Skeletal muscle tissue (tissue), 4 donors: Measurements from ENCODE around the gene FRMD1. TPM values are rescaled to one million over a fixed set of nuclear protein-coding genes. Genes with fewer than 3 reads are reported as not detected.

Experiments used
- H3K27ac ChIP-seq: one replicate; pipeline ENCODE4 v1.7.0; 2013; ENCODE audit warnings: mild to moderate bottlenecking, low read depth, low read length, inconsistent platforms
- H3K27me3 ChIP-seq, 3 donors: one replicate each; pipeline ENCODE4 v1.7.0; 2013; ENCODE audit warnings: low read length in 3 of 3; ENCODE audit not compliant: control insufficient read depth in 3 of 3, insufficient read depth in 3 of 3
- H3K36me3 ChIP-seq, 3 donors: one replicate each; pipeline ENCODE4 v1.7.0; 2013; ENCODE audit warnings: low read length in 3 of 3; ENCODE audit not compliant: control insufficient read depth in 3 of 3, insufficient read depth in 3 of 3
- H3K4me1 ChIP-seq, 3 donors: one replicate each; pipeline ENCODE4 v1.7.0; 2013; ENCODE audit warnings: low read length in 3 of 3, mild to moderate bottlenecking in 3 of 3; ENCODE audit not compliant: control insufficient read depth in 3 of 3, insufficient read depth in 3 of 3
- H3K4me3 ChIP-seq, 3 donors: one replicate each; pipeline ENCODE4 v1.7.0; 2013; ENCODE audit warnings: low read length in 3 of 3
- H3K9ac ChIP-seq, 3 donors: one replicate each; pipeline ENCODE4 v1.7.0; 2013; ENCODE audit warnings: low read length in 3 of 3, mild to moderate bottlenecking in 3 of 3, moderate library complexity in 2 of 3, low read depth in 1 of 3
- H3K9me3 ChIP-seq, 3 donors: one replicate each; pipeline ENCODE4 v1.7.0; 2013; ENCODE audit warnings: low read length in 3 of 3; ENCODE audit not compliant: control insufficient read depth in 3 of 3
- total RNA-seq: library from RNA; depleted of rRNA; stranded (reverse); fragments of >200 nt; gene quantifications from one replicate; pipeline ENCODE4 v1.2.3, GENCODE V29; 2014
- donor health status: Osteomylitis.

FRMD1 gene
- total RNA-seq, 1 donor from 2014 or later = not detected

DNA sequence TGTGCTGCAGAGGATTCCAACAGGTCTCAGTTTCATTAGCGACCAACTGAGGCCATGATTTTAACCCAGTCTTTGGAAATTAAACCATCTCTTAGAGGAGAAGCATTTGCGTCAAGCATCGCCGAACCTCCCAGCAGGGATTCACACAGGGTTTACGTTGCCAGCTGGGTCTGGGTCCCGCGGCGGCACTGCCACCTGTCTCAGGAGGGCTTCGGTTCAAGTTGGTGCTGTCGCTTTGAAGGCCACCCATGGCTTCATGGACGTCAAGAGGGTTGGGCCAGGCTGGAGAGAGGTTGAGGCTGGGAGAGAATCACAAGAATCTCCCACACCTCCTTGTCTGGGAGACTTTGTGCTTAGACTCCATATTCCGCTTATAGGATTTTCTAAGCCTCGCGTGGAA, 43.0 kb upstream of the FRMD1 start:
- no peak overlapping the region for H3K9ac ChIP-seq
- no peak overlapping the region for H3K4me3 ChIP-seq
- H3K36me3 ChIP-seq = no peaks in the 10 kb centered on the region
- no peaks in the 10 kb centered on the region for H3K9me3 ChIP-seq
- H3K27ac ChIP-seq = no peak overlapping the region
- H3K27me3 ChIP-seq = no peaks in the 10 kb centered on the region
- H3K4me1 ChIP-seq = peaks cover 0 to 2% (median under 1%) of the 10 kb centered on the region in 3 donors

DNA sequence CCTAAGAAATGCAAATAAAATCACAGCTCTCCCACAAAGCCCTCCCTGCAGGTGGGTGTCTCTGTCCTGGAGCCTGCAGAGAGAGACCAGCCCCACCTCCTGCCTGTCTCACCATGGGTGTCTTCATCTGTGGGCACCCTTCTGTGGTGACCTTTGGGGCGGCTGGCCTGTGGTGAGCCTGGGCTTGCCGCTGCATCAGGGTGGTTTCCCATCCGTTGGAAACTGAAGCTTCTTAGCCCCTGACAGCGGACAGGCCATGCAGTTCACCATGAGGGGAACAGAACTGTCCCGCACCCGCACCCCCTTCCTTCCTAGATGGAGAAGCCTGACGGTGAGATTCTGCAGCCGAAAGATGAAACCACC, 42.3 kb upstream of the FRMD1 start:
- H3K9ac ChIP-seq = no peak overlapping the region
- no peak overlapping the region for H3K27ac ChIP-seq
- no peaks in the 10 kb centered on the region for H3K4me1 ChIP-seq
- no peaks in the 10 kb centered on the region for H3K36me3 ChIP-seq
- H3K27me3 ChIP-seq = no peaks in the 10 kb centered on the region
- no peak overlapping the region for H3K4me3 ChIP-seq
- H3K9me3 ChIP-seq = no peaks in the 10 kb centered on the region

DNA sequence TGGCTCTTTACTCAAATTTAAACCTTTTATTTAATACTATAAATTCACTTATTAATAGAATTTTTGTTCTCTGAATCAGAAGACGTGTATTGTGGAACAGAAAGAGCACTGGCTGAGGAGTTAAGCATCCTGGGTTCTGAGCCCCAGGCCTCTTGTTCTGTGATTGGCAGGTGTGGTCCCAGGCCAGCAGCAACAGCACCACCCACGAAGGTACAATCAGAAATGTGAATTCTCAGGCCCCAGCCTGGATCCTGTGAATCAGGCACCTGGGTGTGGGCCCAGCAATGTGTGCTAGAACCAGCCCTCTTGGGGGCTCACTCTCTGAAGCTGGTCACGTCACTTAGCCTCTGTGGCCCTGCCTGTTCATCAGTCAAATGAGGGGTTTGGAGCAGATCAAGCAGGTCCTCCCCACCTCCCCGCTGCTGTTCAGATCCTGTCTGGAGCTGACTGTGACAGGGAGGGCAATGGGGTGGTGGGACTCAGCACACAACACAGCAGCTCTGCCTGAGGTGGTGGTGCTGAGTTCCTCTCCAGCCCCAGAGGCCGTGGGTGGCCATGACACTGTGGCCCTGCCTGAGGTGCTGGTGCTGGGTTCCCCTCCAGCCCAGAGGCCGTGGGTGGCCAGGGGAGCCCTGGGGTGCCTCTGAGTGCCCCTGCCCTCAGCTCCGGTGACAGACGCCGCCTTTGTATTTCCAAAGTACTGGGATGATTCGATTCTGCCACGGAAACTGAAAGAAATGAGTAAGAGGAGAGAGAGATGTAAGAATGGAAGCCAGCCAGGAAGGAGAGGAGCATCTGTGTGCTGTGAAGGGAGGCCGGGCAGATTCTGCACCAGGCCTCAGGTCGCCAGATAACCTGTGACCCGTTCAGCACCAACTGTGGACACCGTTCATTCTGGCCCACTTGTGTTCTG, 41.6 kb upstream of the FRMD1 start:
- Histone ChIP-seq H3K4me3 (no peak overlapping the region), H3K4me1 (no peaks in the 10 kb centered on the region)

DNA sequence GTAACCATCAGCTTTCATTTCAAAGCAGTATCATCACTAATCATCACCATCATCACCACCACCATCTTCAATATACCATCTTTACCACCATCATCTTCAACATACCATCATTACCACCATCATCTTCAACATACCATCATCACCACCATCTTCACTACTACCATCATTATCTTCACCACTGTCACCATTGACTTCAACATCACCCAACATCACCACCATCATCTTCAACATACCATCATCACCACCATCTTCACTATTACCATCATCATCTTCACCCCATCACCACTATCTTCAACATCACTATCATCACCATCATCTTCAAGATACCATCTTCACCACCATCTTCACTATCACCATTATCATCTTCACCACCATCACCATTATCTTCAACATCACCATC, 40.5 kb upstream of the FRMD1 start:
- Histone ChIP-seq H3K27ac (no peak overlapping the region), H3K4me3 (no peak overlapping the region), H3K27me3 (no peaks in the 10 kb centered on the region), H3K4me1 (no peaks in the 10 kb centered on the region), H3K36me3 (no peaks in the 10 kb centered on the region), H3K9ac (no peak overlapping the region), H3K9me3 (no peaks in the 10 kb centered on the region)

More for the DNA sequence above, 41.6 kb upstream of the FRMD1 start:
- no peaks in the 10 kb centered on the region for H3K27me3 ChIP-seq
- H3K27ac ChIP-seq = no peak overlapping the region
- H3K36me3 ChIP-seq = no peaks in the 10 kb centered on the region
- H3K9ac ChIP-seq = no peak overlapping the region
- H3K9me3 ChIP-seq = no peaks in the 10 kb centered on the region

DNA sequence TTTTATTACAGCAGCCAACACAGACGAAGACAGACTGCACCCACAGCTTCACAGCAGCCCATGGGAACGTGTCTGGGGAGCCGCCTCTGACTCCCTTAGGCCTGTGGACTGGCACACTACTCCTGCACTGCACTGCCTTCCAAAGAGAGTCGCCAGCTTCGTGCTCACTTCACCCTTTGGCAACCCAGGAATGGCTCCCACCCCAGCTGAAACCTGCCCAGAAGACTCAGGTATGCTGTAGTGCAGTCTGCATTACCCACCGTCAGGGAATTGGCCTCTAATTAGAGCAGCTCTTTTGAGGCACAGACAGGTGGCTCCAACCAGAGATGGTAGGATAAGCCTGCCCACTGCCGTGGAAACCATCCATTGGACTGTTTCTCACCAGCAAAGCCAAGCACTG, 39.9 kb upstream of the FRMD1 start:
- Histone ChIP-seq H3K4me3 (no peak overlapping the region), H3K27me3 (no peaks in the 10 kb centered on the region), H3K9me3 (no peaks in the 10 kb centered on the region), H3K4me1 (no peaks in the 10 kb centered on the region), H3K27ac (no peak overlapping the region), H3K36me3 (no peaks in the 10 kb centered on the region), H3K9ac (no peak overlapping the region)

DNA sequence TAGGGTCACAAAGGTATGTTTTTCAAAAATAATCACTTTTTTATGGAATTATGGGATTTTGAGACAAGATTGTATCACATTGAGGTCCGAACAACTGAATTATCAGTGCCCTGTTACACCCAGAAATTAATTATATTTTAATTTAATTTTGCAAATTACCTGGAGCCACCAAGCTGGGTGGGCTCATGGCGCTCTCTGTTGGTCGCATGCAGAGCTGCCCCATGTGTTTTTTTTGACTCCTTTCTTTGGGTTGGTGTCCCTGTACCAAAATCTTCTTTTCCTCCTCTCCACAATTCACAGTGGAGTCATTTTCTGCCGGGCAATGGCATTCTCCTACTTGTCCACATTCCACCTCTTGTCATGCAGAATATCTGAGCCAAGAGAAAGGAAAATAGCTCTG, 38.9 kb upstream of the FRMD1 start:
- H3K4me1 ChIP-seq = no peaks in the 10 kb centered on the region
- H3K36me3 ChIP-seq = no peaks in the 10 kb centered on the region
- H3K9ac ChIP-seq = no peak overlapping the region
- H3K27me3 ChIP-seq = no peaks in the 10 kb centered on the region
- no peak overlapping the region for H3K27ac ChIP-seq
- no peaks in the 10 kb centered on the region for H3K9me3 ChIP-seq
- no peak overlapping the region for H3K4me3 ChIP-seq

DNA sequence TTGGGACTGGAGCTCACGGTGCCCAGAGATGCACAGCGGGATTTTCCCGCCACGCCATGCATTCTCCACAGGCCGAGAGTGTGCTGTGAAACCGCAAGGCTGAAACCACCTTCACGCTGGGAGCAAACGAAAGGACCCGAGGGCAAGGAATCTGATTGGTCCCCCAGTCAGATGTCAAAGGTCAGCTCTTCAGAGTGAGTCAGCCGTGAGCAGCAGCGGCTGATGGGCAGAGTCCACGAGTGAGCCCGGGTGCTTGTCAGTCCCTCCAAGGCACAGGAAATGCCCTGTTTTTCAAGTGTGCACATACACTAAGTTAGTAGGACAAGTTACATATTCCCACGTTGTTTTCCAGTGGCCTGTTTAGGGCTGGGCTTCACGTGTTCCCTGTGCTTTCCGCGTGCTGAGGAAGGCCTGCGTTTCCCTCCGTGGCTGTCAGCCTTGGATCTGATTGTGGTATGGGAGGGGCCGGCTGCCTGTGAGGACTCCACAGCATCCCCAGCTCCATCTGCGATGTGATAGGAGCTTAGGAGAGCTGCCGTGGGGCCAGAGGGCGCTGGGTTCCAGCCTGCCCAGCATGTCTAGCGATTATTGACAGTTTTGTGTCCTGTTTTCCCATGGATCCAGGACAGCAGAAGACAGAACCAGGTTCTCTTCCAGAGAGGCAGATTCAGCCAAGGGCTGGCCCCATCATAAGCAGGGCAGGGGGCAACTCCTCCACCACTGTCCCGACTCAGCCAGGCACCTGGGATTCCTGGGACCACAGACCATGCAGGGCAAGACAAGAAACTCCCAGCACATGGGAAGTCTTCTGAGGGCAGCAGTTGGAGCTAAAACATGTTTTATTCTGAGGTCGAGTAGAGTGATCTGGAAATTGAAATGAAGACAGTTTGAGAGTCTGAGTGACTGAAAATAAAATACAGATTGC, 38.2 kb upstream of the FRMD1 start:
- Histone ChIP-seq H3K9me3 (no peaks in the 10 kb centered on the region), H3K27me3 (no peaks in the 10 kb centered on the region), H3K36me3 (no peaks in the 10 kb centered on the region), H3K27ac (no peak overlapping the region), H3K4me3 (no peak overlapping the region), H3K4me1 (no peaks in the 10 kb centered on the region), H3K9ac (no peak overlapping the region)

DNA sequence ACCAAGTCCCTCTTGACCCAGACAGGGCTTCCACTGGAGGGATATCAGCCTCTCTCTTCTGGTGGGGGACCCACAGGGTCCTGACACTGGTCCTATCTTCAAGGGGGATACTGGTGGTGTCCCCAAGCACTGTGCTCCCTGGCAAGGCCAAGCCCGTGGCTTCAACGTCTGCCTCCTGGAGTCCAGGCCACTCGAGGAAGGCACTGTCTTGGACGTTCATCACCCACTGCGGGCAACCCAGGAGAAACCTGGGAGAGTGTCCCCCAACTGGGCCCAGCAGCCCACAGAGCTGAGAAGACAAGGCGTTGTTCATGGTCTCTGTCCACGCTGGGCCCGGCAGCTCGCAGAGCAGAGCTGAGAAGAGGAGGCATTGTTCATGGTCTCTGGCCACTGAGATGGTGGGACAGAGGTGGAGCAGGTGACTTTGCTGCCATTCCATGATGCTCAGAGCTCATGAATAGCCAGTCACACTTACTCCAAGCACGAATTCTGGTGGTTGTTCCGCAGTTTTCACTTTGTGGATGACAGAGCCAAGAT, 37.5 kb upstream of the FRMD1 start:
- Histone ChIP-seq H3K27me3 (no peaks in the 10 kb centered on the region), H3K9ac (no peak overlapping the region), H3K4me1 (no peaks in the 10 kb centered on the region), H3K9me3 (no peaks in the 10 kb centered on the region), H3K36me3 (no peaks in the 10 kb centered on the region), H3K27ac (no peak overlapping the region), H3K4me3 (no peak overlapping the region)

DNA sequence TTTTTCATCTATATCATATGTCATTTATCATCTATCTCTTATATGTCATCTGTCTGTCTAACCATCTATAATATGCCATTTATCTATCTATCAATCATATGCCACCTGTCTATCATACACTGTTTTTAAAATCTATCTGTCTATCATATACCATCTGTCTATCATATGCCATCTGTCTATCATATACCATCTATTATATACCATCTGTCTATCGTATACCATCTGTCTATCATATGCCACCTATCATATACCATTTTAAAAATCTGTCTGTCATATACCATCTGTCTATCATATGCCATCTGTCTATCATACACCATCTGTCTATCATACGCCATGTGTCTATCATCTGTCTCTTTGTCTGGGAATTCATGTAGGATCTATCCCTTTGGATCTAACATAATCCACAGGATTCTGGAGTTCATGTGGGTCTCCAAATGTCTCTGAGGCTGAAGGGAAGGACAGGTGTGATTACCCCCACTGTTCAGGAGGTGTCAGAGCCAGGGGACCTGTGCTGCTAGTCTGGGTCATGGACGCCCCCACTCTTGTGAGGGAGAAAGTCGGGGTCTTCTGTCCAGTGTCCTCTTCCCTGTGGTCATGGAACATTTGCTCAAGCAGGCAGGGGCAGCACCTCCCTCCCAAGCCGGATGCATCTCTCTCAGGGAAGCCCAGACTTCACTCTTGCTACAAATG, 36.9 kb upstream of the FRMD1 start:
- H3K9ac ChIP-seq = no peak overlapping the region
- no peaks in the 10 kb centered on the region for H3K27me3 ChIP-seq
- no peak overlapping the region for H3K27ac ChIP-seq

More for the DNA sequence above, 36.9 kb upstream of the FRMD1 start:
- Histone ChIP-seq H3K4me1 (no peaks in the 10 kb centered on the region), H3K36me3 (no peaks in the 10 kb centered on the region), H3K4me3 (no peak overlapping the region), H3K9me3 (no peaks in the 10 kb centered on the region)
